ENCODE measurements around the gene NFATC1.
"Not testable (repeated sequence)": the region's sequence is repeated elsewhere in the genome, so short reads cannot be mapped to it uniquely, and the experiment has no call there.

NFATC1 gene

DNA sequence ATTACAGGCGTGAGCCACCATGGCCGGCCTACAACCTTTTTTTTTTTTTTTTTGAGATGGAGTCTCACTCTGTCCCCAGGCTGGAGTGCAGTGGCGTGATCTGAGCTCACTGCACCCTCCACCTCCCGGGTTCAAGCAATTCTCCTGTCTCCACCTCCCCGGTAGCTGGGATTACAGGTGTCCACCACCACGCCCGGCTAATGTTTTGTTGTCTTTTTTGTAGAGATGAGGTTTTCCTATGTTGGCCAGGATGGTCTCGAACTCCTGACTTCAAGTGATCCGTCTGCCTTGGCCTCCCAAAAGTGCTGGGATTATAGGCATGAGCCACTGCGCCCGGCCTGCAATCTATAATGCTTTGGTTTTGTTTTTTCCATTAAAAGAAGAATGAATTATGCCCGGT, 19.1 kb upstream of the NFATC1 start:
- not testable (repeated sequence) for DNase-seq

DNA sequence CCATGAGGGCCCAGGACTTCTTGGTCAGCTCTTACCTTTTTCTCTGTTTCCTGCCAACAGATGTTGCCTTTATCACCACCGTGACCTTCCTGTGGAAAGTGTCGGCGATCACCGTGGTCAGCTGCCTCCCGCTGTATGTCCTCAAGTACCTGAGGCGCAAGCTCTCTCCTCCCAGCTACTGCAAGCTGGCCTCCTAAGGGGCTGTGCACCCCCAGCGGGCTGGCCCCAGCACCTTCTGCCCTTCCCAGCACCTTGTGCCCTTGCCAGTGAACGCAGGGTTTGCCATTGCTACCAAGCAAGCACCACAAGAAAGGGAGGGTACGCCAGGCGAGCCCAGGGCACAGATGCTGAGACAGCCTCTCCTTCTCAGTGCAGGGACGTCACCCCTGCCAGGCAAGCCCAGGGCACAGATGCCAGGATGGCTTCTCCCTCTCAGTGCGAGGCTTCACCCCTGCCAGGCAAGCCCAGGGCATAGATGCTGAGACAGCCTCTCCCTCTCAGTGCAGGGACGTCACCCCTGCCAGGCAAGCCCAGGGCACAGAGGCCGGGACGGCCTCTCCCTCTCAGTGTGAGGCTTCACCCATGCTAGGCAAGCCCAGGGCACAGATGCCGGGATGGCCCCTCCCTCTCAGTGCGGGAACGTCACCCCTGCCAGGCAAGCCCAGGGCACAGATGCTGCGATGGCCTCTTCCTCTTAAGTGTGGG, 18.4 kb upstream of the NFATC1 start:
- no peak for DNase-seq

DNA sequence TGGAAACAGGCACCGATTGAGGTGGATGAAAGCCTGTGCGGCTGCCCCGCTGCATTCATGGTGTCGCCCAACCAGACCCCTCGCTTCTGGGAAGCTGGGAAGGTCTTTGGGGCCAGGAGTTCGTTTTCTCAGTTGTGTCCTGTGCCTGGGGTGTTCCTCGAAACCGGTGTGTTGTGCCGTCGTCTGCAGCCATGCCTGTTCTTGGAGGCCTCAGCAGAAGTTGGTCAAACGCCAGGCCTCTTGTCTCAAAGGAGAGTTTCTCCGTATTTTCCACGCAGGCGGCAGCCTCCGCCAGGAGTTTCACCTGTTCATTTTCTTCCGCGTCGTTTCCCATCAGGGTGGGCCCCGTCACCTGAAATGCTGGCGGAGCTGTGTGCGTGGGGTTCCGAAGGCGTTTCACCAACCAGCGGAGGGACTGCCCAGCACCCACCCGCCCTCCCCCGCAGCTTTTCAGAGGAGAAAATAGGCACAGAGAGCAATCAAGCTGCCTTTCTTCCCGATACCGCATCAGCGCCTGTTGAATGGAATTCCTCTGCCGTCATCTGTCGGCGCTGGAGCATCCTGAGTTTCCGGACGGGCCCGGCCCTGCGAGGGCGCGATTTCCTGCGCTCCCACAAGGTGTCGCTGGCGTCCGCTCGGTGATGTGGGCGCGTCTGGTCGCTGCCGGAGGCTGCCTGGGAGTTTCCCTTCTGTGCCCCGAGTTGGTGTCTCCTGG, 17.0 kb upstream of the NFATC1 start:
- no peak for DNase-seq

DNA sequence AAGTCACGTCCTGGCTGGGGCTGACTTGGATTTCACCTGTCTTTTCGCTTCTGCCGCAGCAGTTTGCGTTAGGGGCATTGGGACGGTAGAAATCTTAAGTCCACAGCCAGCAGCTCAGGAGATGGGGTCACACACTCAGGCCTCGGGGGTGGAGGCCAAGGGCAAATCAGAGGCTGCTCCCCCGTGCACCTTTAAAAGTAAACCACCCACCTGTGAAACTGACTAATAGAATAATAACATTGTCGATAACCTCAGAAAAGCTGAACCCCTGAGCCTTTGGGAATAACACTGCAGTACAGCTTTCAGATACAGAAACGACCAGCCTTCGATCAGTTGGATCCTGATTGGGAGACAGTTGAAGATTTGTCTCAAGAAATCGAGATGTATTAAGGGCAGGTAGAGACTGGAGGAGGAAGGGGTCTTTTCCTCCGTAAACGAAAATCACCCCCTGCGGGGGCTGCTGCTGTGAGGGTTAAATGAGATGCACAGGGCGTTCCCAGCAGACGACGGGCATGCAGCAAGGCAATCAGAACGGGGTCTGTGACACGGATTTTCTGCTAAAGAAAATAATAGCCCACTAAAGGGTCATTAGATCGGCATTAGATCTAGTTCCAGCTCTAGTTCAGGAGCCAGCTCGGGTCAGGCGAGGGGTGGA, 16.4 kb upstream of the NFATC1 start:
- DNase-seq = no peak

DNA sequence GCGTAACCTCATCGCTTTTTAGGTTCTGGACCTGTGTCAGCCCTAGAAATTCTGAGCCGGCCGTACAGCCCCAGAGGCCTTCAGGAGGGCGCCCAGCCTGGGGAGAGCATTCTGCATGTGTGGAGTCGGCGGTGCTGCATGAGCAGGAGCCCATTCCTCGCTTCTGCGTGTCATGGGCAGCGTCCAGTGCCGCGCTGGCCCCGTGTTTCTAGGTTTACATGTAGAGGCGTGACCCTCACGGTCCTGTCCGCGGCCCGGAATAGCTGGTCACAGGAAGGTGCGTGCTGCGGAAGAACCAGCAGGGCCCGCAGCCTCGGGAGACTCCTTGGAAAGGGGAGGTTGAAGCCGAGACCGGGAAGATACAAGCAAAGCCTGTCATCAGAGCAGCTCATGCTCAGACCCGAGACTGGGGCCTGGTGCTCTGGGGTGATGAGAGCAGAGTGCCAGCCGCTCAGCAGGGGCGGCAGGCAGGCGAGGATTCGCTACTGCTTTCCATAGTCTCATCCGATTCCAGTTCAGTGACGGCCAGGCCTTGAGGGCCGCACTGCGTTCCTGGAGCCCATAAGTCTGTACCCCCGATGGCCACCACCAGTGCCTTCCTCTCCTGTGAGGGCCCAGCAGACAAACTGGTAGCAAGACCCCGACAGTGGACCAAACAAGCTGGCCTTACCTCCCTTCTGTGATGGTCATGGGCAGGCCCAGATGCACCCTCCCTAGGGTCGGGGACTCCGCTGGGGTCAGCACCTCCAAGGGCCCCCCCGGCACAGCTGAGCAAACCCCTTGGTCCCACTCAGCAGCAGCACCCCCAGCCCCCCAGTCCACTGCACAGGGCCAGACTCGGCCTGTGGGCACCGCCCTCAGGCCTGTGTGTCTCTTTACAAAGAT, 15.6 kb upstream of the NFATC1 start:
- DNase-seq = no peak

DNA sequence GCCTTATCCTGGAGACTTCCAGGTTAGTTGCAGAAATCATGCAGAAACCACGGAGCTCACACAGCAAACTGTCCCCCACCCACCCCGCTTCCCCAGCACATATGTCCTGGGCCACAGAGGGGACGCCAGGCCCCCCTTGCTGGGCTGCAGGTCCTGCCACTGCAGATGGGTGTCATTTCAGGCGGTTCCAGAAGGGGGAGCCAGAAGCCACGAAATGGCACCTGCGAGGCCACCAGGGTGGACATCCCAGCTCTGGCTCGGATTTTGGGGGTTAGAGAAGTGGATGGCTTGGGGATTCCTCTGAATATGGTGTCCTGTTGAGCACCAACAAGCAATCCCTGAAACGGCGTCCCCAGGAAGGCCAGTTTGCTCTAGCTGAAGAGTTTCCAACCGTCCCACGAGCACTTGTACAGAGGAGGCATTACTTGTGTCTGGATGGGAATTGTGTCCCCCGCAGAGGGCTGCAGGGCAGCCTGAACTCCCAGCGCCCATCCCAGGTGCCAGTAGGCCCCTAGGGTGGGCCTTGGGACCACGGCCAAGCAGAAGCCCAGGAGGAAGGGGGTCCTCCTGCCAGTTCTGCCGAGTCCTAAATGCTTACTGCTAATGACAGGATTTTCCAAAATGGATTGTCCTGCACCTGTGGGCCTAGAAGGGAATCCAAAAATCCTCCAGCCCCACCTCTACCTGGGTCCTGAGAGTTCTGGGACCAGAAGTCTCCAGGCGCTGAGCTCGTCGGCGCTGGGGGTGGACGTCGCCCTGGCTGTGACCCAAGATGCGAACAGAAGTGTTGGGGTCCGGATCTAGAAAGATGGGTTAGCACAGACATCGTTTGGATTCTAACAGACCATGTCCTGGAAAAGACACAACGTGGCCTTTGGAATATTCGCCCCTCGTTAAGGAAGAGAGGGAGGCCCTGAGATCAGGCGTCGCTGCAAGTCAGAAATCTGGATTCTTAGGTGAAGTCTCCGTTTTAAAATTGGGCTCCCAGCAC, 14.6 kb upstream of the NFATC1 start:
- no peak for DNase-seq

DNA sequence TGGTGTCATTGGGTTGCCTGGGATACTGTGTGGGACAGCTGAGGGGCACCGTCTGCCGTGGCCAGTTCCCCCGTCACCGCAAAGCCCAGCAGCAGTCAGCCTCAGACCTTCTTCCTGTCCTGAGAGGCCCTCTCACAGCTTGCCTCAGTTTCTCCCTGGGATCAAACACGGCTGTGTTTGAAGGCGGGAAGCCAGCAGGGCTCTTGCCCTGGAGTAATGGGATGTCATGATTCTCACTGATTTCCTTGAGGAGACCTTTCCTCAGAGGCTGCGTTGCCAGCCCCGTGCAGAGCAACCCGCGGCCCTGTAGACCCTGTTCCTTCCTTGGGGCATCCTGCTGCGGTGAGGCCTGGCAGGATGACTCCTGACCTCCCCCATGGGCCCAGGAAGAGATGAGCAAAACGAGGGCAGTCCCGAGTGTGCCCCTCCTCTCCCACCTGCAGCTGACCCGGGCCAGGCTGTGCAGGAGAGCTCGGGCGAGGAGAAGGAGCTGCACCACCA, 13.9 kb upstream of the NFATC1 start:
- no peak for DNase-seq

DNA sequence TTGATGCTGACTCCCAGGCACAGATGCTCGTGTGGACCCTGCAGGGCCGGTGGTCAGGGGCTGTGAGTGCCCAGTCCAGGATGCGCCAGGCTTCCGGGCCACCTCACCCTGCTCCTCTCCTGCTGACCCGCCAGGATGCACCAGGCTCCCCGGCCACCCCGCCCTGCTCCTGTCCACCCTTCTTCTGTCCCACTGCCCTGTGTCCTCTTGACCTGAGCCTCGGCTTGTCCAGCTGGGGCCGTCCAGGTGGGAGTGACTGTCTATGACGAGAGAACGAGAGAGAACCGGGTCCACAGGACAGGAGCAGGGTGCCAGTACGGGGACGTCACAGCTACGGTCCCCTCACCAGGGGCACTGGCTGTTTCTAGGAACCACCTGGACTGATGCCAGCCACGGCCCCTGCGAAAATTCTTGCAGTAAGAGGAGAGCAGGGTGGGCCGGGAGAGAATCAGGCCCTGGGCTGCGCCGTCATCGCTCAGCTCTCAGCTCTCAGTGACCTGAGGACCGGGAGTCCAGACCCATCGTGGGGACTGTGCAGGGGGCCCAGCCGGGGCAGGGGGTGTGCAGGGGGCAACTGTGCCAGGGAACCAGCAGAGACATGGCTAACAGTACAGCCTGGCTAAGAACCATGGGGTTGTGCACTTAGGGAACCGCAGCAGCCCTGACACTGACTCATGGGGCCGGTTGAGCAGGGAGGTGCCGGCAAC, 12.9 kb upstream of the NFATC1 start:
- DNase-seq = no peak

DNA sequence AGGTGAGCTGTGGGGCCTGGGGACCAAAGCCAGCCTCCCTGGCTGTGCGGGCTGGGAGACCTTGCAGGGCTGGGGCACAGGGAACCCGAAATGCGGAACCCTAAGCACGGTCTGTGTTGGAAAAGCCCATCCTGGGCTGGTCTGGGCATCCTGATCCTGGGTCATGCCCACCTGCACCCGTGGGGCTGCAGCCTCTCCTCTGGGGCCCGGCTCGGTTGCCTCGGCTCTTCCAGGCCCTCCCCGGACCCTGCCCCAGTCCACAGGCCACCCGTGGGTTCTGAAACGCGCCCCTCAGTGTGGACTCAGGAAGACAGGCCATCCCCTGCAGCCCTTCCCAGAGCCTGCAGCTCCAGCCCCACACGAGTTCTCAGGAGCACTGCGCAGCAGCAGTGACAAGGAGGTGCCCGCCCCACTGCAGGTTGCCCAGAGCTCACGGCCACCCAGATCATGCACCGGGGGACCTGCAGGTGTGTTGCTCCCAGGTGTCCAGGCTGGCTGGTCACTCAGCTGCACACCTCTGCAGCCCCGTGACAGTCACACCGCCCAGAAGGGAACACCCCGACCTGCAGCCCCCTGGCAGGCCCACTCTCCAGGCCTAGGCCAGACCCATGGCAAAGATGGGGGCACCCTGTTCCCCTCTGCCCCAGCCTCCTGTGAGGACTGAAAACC, 12.2 kb upstream of the NFATC1 start:
- DNase-seq = no peak

DNA sequence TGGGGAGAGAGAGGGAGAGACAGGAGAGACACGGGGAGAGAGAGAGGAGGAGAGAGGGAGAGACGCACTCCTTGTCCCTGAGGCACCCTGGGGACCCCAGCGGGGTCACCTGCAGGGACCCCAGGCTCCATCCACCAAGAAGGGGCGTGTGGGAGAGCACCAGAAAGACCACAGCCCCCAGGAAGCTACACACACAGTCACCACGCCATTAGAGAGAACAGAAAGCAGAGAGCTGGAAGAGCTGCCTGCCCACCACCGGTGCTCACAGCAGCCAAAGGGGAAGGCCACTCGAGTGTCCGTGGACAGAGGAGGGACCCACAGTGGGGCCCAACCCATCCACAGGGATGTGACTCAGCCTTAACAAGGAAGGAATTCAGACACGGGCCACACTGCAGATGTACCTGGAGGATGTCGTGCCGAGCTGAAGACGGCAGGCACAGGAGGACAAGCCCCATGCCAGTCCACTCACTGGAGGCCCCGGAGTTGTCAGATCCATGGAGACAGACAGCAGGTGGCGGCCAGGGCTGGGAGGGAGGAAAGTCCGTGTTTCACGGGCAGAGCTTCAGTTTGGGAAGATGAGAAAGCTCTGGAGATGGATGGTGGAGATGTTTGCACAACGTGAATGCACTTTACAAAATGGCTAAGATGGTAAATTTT, 11.5 kb upstream of the NFATC1 start:
- no peak for DNase-seq

DNA sequence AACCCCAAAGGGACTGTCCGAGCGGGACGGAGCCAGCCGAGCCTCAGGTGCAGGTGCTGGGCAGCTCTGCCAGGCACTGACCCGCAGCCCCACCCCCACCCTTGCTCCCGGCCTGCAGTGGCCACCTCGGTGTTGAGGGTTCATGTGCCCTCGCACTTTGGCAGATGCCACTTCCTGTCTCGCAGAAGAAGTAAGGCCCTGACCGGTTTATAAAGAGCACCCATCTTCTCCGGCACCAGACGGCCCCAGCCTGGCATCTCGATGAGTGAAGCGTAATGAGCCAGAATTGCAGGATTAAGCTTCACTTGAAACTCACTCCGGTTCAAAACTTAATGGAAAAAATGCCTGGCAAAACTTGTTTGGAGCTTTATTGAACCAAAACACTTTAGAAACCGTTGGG, 10.9 kb upstream of the NFATC1 start:
- no peak for DNase-seq

DNA sequence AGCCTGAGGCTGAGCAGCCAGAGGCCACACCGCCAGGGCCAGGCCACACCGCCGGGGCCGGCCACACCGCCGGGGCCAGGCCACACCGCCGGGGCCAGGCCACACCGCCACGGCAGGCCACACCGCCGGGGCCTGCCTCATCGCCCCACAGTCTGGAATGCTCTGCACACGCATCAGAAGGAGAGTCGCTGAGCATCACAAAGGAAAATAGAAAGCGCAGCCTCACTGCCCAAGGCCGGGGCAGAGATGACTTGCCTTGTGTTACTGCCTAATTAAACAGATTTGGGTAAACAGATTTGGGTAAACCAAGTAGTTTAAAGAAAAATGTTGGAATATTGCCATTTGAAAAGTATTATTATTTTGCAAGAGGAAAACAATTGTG, 10.4 kb upstream of the NFATC1 start:
- no peak for DNase-seq

DNA sequence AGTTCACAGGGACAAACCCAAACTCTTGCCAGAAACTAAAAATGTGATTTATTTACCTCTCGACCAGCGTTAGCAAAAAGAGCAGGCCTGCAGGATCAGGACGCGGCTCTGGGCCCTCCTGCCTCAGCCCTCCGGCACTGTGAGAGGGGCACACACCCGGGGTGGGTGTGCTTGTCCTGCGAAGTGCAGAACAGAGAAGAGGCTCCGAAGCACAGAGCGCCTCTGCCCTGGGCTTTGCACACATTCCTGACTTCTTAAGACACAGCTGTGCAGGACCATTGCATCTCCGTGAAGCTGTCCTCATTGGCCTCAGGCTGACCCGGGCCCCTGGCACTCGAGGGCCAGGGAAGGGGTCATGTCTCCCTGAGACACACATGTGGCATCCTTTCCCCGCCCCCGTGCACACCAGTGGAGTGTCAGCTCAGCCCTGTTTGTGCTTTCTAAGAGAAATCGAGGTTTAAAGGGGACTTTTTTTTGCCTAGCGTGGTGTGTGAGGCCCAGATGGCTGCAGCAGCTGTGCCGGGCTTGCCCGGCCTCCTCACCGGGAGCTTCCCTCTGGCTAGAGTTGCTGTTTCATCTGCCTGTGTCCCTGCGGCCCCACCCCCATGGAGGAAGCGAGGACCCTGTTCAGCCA, 9.9 kb upstream of the NFATC1 start:
- no peak for DNase-seq

DNA sequence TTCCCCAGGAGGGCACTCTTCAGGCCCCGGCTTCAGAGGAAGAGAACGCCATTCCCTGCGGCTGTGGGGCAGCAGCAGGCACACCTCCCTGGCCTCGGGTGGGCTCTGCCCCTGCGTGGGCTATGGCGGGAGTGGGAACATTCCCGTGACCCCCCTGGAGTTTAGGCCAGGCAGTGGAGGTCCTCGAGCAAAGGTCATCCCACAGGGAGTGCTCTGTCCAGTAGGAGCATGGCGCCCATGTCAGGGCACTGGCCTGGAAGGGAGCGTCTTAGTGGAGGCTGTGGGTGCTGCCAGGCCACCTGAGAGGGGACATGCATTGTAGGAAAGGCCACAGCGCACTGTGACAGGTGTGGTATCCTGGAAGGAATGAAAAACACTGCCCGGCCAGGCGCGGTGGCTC, 9.2 kb upstream of the NFATC1 start:
- DNase-seq = no peak

DNA sequence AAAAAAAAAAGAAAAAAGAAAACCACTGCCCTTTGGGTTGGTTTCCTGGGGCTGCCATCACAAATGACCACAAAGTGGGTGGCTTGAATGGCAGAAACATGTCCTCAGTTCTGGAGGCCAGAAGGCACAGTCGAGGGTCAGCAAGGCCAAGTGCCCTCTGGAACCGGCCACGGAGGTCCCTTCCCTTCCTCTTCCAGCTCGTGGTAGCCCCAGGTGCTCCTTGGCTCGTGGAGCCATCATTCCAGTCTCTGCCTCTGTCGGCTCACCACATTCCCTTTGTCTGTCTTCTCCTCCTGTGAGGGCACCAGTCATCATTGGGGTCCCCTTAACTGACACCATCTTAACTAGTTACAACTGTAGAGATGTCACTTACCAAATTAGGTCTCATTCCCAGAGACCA, 8.5 kb upstream of the NFATC1 start:
- no peak for DNase-seq

DNA sequence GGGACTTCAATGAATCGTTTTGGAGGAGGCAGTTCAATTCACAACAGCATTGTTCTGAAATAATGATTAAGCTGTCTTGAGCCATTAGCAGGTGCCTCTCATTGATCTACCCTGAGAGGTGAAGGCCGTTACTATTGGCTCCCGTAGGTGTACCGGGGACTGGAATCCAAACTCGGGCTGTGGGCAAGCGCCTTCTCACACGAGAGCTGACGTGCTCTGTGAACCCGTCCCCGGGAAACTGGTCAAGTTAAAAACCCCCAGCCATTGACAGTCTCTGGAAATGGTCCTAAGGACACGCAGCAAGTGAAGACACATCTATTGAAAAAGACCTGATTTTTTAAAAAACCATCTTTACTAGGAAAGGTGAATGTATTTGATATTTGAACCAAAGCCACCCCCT, 8.1 kb upstream of the NFATC1 start:
- DNase-seq = no peak

DNA sequence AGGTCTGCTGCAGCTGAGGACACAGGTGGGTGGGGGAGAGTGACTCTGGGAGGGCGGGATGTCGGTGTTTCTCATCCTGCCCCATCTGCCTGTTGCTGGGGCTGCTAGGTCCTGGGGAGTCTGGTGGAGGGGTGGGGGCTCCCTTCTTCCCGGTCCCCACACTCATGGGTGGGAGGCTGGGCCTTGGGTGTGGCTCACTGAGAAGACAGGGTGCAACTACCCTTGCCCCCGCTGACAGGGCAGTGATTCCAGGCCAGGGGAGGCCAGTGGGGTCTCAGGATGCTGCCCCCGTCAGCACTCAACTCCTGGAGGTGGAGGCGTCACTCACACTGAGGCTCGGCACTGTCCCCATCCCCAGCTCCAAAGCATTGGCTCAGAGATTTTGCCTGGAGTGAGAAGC, 7.7 kb upstream of the NFATC1 start:
- no peak for DNase-seq

DNA sequence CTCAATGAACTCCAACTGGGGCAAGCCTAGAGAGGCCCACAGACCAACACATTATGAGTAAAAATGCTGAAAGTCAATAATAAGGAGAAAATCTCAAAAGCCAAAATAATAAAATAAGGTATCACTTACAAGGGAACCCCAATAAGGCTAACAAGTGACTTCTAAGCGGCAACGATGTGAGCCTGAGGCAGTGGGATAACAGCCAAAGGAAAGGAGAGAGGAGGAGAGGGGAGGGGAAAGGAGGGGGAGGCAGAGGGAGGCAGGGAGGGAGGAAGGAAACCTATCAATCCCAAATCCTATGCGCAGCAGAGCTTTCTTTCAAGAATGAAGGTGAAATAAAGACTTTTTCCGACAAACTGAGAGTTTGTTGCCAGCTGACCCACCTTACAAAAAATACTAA, 6.0 kb upstream of the NFATC1 start:
- DNase-seq = no peak

DNA sequence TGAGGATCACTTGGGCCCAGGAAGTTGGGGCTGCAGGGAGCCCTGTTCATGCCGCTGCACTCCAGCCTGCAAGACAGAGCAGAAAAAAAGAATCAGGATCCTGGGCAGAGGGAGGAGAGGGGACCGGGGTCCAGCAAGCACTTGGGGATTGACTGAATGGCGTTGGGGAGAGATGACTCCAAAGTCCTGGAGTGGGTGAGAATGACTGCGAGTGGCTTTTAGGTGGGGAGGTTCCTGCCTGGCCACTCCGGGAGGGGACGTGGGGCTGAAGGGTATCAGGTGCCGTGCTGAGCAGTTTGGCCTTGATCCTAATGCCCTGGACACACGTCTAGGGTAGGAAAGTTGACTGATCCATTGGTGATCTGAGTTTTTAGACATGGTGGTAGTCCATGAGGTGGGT, 3.5 kb upstream of the NFATC1 start:
- DNase-seq = no peak

Measured in NCI-H510A (cell line).